D721Med (cell line): ENCODE measurements around the gene TEX51.

Experiments
- DNase-seq: peaks from one replicate; pipeline ENCODE4 v3.0.0; 2011; ENCODE audit warnings: low spot score; ENCODE audit not compliant: insufficient read length
- FAIRE-seq: peaks from 2 replicates; lab custom pipeline; 2011; peaks lifted over from hg19 to GRCh38; lab: Jason Lieb, UNC
- TF ChIP-seq, protein P1 (sequence below): IDR thresholded peaks from 2 replicates; pipeline ENCODE4 v1.5.1; 2012; ENCODE audit warnings: mild to moderate bottlenecking, control low read depth; ENCODE audit not compliant: insufficient read depth; ENCODE audit errors: missing control alignments

TEX51 gene

DNA sequence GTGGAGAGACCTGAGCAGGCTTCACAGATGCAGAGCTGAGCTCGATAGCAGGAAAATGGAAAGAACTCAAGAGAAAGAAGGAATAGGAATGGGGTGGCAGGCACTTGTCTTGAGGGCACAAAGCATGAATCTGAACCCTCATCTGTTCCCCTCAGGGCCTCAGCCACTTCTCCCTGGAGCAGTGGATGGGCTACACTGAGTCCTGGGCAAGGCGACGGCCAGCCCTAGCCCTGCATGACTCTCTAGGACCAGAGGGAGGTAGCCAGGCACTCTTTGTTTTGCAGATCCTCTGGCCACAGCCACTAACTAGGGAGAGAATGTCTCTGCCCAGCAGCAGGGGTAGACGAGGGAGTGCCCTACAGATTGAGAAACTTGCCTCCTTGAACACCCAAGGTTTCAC lies 3.4 kb upstream of the TEX51 start:
- no peak for DNase-seq
- no peak for FAIRE-seq
- TF ChIP-seq, protein P1, sequence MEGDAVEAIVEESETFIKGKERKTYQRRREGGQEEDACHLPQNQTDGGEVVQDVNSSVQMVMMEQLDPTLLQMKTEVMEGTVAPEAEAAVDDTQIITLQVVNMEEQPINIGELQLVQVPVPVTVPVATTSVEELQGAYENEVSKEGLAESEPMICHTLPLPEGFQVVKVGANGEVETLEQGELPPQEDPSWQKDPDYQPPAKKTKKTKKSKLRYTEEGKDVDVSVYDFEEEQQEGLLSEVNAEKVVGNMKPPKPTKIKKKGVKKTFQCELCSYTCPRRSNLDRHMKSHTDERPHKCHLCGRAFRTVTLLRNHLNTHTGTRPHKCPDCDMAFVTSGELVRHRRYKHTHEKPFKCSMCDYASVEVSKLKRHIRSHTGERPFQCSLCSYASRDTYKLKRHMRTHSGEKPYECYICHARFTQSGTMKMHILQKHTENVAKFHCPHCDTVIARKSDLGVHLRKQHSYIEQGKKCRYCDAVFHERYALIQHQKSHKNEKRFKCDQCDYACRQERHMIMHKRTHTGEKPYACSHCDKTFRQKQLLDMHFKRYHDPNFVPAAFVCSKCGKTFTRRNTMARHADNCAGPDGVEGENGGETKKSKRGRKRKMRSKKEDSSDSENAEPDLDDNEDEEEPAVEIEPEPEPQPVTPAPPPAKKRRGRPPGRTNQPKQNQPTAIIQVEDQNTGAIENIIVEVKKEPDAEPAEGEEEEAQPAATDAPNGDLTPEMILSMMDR: no peak

DNA sequence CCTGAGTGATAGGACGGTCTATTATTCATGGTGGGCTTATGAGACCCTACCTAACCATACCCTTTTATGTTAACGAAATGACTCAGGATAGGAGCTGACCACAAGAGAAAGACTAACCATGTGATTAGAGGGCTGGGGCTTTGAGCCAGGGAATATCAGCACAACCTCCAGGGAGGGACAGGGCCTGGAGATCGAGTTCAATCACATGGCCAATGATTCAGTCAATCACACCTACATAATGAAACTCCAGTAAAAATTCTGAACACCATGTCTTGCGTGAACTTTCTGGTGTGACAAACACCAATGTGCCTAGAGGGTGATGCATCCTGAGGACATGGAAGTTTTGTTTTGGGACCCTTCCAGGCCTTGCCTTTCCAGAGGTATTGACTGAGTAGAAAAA lies 2.2 kb upstream of the TEX51 start:
- DNase-seq (no peak), FAIRE-seq (no peak)
- TF ChIP-seq, protein P1: no peak

DNA sequence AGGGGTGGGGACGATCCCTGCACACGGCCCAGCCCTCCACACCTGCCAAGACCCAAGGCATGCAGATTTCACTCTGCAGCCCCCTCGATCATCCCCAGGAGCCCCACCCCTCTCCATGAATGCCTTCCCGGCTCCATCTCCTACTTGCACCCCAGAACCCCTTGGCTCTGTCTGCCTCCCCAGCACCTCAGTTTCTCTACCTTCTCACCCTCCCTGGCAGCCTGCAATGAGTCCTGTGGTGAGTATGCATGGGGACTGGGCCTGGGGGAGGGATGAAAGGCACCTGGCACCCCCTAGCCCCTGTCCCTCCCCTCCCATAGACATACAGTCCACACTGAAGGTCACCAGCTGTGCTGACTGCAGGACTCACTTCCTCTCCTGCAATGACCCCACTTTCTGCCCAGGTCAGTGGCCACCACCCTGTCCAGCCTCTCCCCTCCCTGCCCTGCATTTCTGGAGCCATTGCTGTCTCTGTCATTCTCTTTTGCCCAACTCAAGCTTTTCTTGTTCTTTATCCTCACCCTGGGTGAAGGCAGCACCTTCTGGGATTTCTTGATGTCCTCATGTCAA lies 1.0 kb downstream of the TEX51 start:
- FAIRE-seq: no peak
- TF ChIP-seq, protein P1: no peak
- DNase-seq: no peak

DNA sequence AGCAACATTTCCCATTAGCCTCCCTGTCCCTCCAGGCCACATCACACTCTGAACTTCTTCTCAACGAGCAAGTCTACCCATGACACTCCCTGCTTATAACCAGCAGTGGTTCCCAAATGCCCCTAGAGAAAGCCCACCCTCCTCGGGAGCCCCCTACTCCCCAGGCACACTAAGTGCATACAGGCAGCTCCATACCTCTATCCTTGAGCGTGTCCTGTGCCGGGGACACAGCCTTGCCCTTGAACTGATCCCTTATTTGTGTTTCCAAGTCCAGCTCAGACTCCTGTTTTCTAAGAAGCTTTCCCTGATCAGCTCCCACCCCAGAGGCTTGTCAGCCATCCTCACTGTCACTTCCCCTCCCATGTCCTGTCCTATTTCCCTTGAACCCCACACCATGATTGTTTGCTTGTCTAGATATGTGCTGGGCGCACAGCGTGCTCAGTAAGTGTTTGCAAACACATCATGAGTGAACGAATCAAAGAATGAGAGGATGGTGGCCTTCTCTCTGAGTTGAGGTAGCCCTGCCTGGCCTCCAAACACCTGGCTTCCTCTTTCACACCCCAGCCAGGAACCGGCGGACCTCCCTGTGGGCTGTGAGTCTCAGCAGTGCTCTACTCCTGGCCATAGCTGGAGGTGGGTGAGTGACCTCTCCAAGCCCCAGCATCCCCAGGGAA lies 2.1 kb downstream of the TEX51 start:
- no peak for FAIRE-seq
- DNase-seq: no peak

DNA sequence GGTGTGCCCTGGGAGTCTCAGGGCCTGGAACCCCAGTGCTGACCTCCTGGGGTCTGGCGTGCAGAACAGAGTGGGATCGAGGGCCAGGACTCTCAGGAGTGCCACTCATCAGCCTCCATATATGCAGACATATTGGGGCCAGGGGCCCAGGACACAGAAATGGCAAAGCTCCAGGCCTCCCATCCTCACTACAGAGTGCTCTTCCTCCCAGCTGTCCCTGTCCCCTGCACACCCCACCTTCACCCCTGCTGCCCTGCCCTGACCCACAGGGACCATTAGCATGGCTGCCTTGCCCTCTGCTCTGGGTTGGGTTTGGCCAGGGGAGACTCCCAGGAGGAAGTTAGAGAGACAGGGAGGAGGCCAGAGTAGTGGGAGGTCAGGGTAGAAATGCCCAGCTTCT lies 2.8 kb downstream of the TEX51 start:
- DNase-seq: no peak
- FAIRE-seq: no peak
- TF ChIP-seq, protein P1: no peak

More for the DNA sequence above, 2.1 kb downstream of the TEX51 start:
- TF ChIP-seq, protein P1: no peak

DNA sequence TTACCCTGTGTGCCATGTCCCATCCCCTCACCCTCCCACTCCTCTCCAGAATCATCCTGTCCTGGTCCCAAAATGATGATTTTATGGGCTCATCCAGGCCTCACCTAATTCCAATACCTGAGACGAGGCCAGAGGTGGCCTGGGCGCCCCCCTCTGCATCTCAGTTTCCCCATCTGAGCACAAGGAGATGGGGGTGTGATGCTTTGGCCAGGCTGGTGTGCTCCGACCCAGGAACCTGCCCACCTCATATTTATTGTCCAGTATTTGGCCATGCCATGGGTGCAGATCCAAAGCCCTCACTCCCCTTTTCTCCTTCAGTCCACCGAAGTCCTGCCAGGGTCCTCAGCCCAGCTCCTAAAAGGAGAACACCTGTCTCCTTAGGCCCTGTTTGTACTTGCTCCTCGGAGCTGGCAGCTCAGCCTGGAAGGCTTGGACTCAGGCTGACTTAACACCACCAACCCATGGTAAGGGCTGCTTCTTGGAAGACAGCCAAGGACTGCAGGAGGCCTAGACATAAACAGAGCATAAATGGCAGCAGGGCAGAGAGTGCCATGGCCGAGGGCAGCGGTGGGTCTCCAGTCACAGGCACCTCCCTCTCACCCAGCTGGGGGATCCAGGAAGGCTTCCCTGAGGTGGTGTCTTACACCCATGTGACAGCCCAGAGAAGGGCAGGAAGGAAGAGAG lies 3.6 kb downstream of the TEX51 start:
- TF ChIP-seq, protein P1: no peak
- DNase-seq: no peak
- FAIRE-seq: no peak

DNA sequence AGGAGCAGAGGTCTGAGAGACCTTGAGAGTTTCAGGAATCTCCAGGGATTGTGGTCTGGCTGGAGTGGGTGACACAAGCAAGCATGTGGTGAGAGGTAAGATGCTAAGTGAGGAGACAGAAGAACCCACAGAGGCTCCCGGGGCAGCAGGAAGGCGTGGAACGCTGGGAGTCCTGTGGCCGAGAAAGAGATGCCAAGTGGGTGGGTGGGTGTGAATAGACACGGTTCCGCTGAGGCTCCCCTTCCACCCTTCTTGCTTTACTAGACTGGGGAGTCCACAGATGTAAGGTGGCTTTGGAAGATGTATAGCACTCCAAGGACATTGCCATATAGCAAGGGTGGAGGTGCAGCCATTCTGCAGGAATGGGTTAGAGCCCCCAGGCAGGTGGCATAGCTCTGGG lies 4.2 kb downstream of the TEX51 start:
- no peak for FAIRE-seq
- DNase-seq: no peak
- TF ChIP-seq, protein P1: no peak
